ENCODE results near the gene OPRD1.

OPRD1 gene

GRCh38 chr1:28900562-28900961, 88.6 kb downstream of the OPRD1 start:
- no peak for TF ChIP-seq CTCF (IDR thresholded peaks at IDR 0.05; ENCODE audit: borderline replicate concordance, insufficient read depth, low read depth, low read length)

GRCh38 chr1:28902738-28903137, 90.8 kb downstream of the OPRD1 start:
- no peak for TF ChIP-seq CTCF (IDR thresholded peaks at IDR 0.05; ENCODE audit: borderline replicate concordance, insufficient read depth, low read depth, low read length)
- no peak overlapping the region for H3K4me3 ChIP-seq (ENCODE audit: low read depth, low read length)

More at GRCh38 chr1:28900562-28900961, 88.6 kb downstream of the OPRD1 start:
- H3K4me3 ChIP-seq (ENCODE audit: low read depth, low read length): no peak overlapping the region

- no peak for TF ChIP-seq CTCF (IDR thresholded peaks at IDR 0.05; ENCODE audit: borderline replicate concordance, insufficient read depth, low read depth, low read length)
- H3K4me3 ChIP-seq (ENCODE audit: low read depth, low read length): no peak overlapping the region
Measured at GRCh38 chr1:28905921-28906666, 94.1 kb downstream of the OPRD1 start.

GRCh38 chr1:28909198-28909597, 97.2 kb downstream of the OPRD1 start:
- no peak overlapping the region for H3K4me3 ChIP-seq (ENCODE audit: low read depth, low read length)
- no peak for TF ChIP-seq CTCF (IDR thresholded peaks at IDR 0.05; ENCODE audit: borderline replicate concordance, insufficient read depth, low read depth, low read length)

- H3K4me3 ChIP-seq (ENCODE audit: low read depth, low read length): no peak overlapping the region
- no peak for TF ChIP-seq CTCF (IDR thresholded peaks at IDR 0.05; ENCODE audit: borderline replicate concordance, insufficient read depth, low read depth, low read length)
Measured at GRCh38 chr1:28910379-28911115, 98.6 kb downstream of the OPRD1 start.

GRCh38 chr1:28913786-28914227, 101.8 kb downstream of the OPRD1 start:
- no peak for TF ChIP-seq CTCF (IDR thresholded peaks at IDR 0.05; ENCODE audit: borderline replicate concordance, insufficient read depth, low read depth, low read length)
- peak overlapping the region; percentile 46 for H3K4me3 ChIP-seq (ENCODE audit: low read depth, low read length)
